ENCODE measurements around the gene DNAH5.

Gene DNAH5

DNA sequence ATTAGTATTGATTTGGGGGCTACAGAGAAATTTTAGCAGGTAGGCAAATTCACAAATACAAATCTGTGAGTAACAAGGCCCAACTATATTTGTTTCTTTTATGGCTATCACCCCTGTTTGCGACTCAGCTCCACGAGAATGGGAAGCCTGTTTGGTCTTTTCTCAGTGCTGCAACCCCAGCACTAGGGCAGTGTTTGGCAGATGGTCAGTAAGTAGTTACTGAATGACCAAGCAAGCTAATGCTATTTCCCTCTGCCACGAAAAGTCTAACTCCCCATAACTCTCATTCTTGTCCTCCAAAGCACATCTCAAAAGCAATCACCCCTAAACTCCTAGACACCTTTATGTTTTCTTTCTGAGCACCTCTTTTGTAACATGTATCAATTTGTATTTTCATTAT is 245.6 kb downstream of the DNAH5 start:
- no peak for DNase-seq (ENCODE audit: low read depth)
- no peak overlapping the region for H3K4me3 ChIP-seq (replicated peaks; ENCODE audit: low read depth, low read length)
- TF ChIP-seq, protein P1, sequence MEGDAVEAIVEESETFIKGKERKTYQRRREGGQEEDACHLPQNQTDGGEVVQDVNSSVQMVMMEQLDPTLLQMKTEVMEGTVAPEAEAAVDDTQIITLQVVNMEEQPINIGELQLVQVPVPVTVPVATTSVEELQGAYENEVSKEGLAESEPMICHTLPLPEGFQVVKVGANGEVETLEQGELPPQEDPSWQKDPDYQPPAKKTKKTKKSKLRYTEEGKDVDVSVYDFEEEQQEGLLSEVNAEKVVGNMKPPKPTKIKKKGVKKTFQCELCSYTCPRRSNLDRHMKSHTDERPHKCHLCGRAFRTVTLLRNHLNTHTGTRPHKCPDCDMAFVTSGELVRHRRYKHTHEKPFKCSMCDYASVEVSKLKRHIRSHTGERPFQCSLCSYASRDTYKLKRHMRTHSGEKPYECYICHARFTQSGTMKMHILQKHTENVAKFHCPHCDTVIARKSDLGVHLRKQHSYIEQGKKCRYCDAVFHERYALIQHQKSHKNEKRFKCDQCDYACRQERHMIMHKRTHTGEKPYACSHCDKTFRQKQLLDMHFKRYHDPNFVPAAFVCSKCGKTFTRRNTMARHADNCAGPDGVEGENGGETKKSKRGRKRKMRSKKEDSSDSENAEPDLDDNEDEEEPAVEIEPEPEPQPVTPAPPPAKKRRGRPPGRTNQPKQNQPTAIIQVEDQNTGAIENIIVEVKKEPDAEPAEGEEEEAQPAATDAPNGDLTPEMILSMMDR (IDR thresholded peaks at IDR 0.05; ENCODE audit: low read length, missing control alignments): no peak

DNA sequence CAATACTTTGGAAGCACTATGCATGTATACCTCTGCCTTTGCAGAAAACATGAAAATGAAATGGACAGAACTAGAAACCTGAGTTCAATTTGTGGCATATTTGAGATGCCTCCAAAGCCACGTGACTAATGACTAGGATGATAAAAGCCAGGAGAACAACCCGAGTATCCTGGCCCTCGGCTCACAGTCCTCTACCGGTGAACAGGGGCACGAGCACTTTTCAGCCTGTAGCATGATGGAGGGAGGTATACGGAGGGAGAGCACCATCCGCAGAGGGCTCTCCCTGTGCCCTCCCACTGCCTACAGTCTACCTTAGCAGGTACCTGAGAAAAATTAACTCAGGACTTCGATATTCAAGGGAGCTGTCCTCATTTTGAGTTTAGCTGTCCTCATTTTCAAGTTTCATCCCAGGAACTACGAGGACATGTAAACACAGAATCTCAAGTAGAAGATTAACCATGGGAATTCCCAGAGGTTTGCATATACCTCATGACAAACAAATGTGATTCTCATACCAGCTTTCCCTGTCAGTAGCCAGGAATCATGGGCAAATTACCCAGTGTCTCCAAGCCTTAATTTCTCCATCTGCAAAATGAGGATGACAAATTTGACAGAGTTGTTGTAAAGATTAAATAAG is 249.3 kb downstream of the DNAH5 start:
- no peak for DNase-seq (ENCODE audit: low read depth)
- no peak overlapping the region for H3K4me3 ChIP-seq (replicated peaks; ENCODE audit: low read depth, low read length)
- TF ChIP-seq, protein P1 (IDR thresholded peaks at IDR 0.05; ENCODE audit: low read length, missing control alignments): no peak

DNA sequence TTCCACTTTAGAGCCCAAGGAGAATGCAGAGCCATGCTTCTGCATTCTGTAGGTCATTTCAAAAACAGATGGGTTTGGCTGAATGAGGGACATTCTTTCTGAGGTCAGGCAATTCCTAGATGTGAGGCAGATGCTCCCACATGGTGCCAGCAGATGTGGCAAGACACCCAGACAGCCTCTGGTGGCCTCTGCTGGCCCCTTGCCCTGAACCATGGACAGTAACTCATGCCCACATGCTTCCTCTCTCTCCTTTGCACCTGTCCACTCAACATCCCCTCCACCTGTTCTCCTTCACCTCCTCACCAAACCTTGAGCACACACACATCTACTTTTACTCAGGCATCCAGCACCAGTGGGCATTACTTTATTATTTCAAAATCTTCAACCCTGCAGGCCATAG is 252.3 kb downstream of the DNAH5 start:
- H3K4me3 ChIP-seq (replicated peaks; ENCODE audit: low read depth, low read length): no peak overlapping the region
- TF ChIP-seq, protein P1 (IDR thresholded peaks at IDR 0.05; ENCODE audit: low read length, missing control alignments): no peak
- DNase-seq (ENCODE audit: low read depth): no peak

DNA sequence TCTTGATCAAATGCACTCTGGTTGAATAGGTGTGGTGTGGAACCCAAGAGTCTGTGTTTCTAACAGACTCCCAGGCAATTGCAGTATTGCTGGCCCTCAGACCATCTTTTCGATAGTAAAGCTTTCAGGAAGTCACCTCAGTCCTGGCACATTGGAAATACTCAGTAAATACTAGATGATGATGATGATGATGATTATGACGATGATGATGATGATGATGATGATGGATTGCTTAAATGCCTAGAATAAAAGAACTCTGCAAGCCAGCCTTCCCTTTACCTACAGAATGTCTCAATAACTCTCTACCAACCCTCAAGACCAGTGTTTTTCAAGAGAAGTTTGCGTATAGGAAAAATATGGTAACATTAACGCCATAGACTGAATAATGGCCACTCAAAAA is 268.0 kb downstream of the DNAH5 start:
- TF ChIP-seq, protein P1 (IDR thresholded peaks at IDR 0.05; ENCODE audit: low read length, missing control alignments): no peak
- H3K4me3 ChIP-seq (replicated peaks; ENCODE audit: low read depth, low read length): no peak overlapping the region
- DNase-seq (ENCODE audit: low read depth): no peak

DNA sequence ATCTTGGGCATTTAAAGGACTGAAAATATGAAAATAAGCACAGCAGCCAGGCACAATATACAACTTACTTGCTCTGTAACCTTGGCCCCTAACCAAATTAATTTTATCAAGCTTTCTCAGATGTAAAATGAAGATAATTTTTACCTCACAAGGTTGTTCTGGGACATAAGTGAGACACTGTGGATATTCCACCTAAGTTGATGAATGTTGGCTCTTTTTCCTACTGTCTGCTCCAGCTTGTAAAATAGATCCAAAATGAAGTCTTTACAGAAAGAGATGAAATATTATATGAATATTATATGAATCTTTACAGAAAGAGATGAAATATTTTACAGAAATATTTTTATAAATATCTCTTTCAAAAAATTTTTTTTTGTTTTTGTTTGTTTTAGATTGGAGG is 270.1 kb downstream of the DNAH5 start:
- H3K4me3 ChIP-seq (replicated peaks; ENCODE audit: low read depth, low read length): no peak overlapping the region
- no peak for DNase-seq (ENCODE audit: low read depth)
- TF ChIP-seq, protein P1 (IDR thresholded peaks at IDR 0.05; ENCODE audit: low read length, missing control alignments): no peak

DNA sequence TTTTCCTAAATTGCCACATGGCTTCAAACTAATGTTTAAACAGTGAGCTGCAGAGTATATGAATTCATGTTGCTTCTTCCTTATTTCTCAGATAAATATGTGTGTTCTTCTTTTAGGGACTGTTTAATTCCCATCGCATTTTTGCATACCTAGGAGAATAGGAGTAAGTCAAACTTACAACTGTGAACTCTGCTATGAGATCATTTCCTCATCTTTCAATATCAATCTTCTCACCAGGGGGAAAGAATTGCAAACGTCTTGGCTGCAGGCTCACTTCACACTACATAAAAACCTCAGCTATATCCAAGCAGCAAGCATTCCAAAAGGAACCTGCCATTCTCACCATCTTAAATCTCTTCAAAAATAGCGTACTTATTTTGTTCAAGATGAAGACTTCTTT is 271.0 kb downstream of the DNAH5 start:
- no peak overlapping the region for H3K4me3 ChIP-seq (replicated peaks; ENCODE audit: low read depth, low read length)
- no peak for DNase-seq (ENCODE audit: low read depth)
- TF ChIP-seq, protein P1 (IDR thresholded peaks at IDR 0.05; ENCODE audit: low read length, missing control alignments): no peak

DNA sequence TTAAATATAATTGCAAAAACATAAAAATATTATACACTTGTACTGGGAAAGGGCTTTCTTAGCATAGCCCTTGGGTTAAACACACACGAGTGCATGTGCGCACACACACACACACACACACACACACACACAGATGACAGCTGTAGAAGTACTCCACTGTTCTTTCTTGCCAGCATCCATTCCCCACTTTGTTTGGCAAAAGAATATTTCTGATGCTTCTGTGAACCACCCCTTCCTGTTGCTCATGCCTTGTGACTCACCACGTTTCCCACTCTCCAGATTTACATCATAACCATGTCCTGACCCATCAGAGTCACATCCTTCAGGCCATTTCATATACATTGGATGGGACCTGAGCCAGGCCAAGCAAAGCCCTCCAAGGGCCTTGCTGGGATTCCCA is 280.1 kb downstream of the DNAH5 start:
- TF ChIP-seq, protein P1 (IDR thresholded peaks at IDR 0.05; ENCODE audit: low read length, missing control alignments): no peak
- peak; percentile 42 for DNase-seq (ENCODE audit: low read depth)
- H3K4me3 ChIP-seq (replicated peaks; ENCODE audit: low read depth, low read length): no peak overlapping the region
